Uterus (tissue), 4 donors: ENCODE data around the gene MKKS. TPM values are rescaled to one million over a fixed set of nuclear protein-coding genes. Genes with fewer than 3 reads are reported as not detected.

ENCODE experiments used
- DNase-seq, 2 donors: peaks; one replicate each; pipeline ENCODE4 v3.0.0-alpha.2; 2019 to 2020
- H3K27ac ChIP-seq, 2 donors: fragments of 200-600 bp; sonication (generic); 1 replicate in 1 of 2; 2 replicates in 1 of 2; pipeline ENCODE4 v1.5.1; 2016 to 2018
- H3K27me3 ChIP-seq, 2 donors: fragments of 200-600 bp; sonication (generic); one replicate each; pipeline ENCODE4 v1.5.1; 2018 to 2019; ENCODE audit warnings: control low read depth in 1 of 2
- H3K36me3 ChIP-seq, 2 donors: fragments of 200-600 bp; sonication (generic); one replicate each; pipeline ENCODE4 v1.5.1; 2019; ENCODE audit warnings: control low read depth in 1 of 2
- H3K4me1 ChIP-seq, 2 donors: fragments of 200-600 bp; sonication (generic); one replicate each; pipeline ENCODE4 v1.5.1; 2018 to 2019; ENCODE audit warnings: control low read depth in 1 of 2
- H3K4me3 ChIP-seq, 2 donors: fragments of 200-600 bp; sonication (generic); 1 replicate in 1 of 2; 2 replicates in 1 of 2; pipeline ENCODE4 v1.5.1; 2018 to 2019; ENCODE audit warnings: mild to moderate bottlenecking in 1 of 2
- H3K9me3 ChIP-seq, 2 donors: fragments of 200-600 bp; sonication (generic); one replicate each; pipeline ENCODE4 v1.5.1; 2019; ENCODE audit warnings: control low read depth in 1 of 2
- CTCF ChIP-seq, 4 experiments: fragments of 200-600 bp in 2 of 4; fragments of 450-650 bp in 2 of 4; sonication (generic) in 2 of 4; IDR thresholded peaks; one replicate each; pipeline ENCODE4 v1.5.1; 2016 to 2019; ENCODE audit warnings: antibody characterized with exemption in 4 of 4, mild to moderate bottlenecking in 2 of 4, moderate library complexity in 1 of 4
- POLR2A ChIP-seq, 2 donors: fragments of 450-650 bp; IDR thresholded peaks; one replicate each; pipeline ENCODE4 v1.6.1; 2016; ENCODE audit warnings: antibody characterized with exemption in 2 of 2, mild to moderate bottlenecking in 1 of 2, moderate library complexity in 1 of 2
- intact Hi-C: fragments of 100-400 bp; cut with DNase I; formaldehyde crosslinking; loops from one replicate; pipeline ENCODE4 v1.15.1; 2023; ENCODE audit warnings: low total_unique reads
- total RNA-seq, 4 donors: library from RNA; depleted of rRNA in 3 of 4; stranded (reverse); fragments of >200 nt in 3 of 4; gene quantifications; one replicate each; pipeline versions ENCODE4 v1.1.0 to v1.2.4, GENCODE V29; 2014 to 2023
- donor health status: DM: yes; HTN: yes; CAD: no.

MKKS gene
- total RNA-seq, 4 donors from 2014 or later, result 15.9 to 27.9 (median 20.3) TPM

- Histone ChIP-seq H3K27me3 (no peaks in the 10 kb centered on the region), H3K27ac (no peak overlapping the region), H3K4me3 (no peak overlapping the region), H3K4me1 (no peaks in the 10 kb centered on the region), H3K36me3 (no peaks in the 10 kb centered on the region), H3K9me3 (no peaks in the 10 kb centered on the region)
- no peak for TF ChIP-seq CTCF (IDR thresholded peaks at IDR 0.05)
- no peak for DNase-seq
- intact Hi-C loops, result no loop called here
Measured at GRCh38 chr20:10367943-10368701, 65.9 kb downstream of the MKKS start.

DNA sequence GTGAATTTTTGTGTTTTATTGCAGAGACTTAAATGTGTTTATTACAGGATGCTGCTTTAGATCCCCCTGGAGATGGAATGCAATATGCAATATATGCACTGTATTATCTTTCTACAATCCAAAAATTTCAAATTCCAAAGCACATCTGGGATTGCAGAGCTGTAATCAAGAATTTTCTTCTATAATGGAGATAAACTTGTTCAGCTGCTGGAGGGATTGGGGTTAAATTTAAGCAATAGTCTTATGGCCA lies 66.4 kb downstream of the MKKS start:
- Histone ChIP-seq H3K36me3 (no peaks in the 10 kb centered on the region), H3K27ac (no peak overlapping the region), H3K27me3 (no peaks in the 10 kb centered on the region), H3K4me1 (no peaks in the 10 kb centered on the region), H3K4me3 (no peak overlapping the region), H3K9me3 (no peaks in the 10 kb centered on the region)
- DNase-seq, result no peak
- no peak for TF ChIP-seq POLR2A (IDR thresholded peaks at IDR 0.05)
- TF ChIP-seq CTCF (IDR thresholded peaks at IDR 0.05), result no peak
- intact Hi-C loops, result no loop called here

- intact Hi-C loops, result no loop called here
- DNase-seq, result no peak
- no peaks in the 10 kb centered on the region for H3K27me3 ChIP-seq
- H3K36me3 ChIP-seq, result no peaks in the 10 kb centered on the region
- TF ChIP-seq CTCF (IDR thresholded peaks at IDR 0.05) (no peak), POLR2A (IDR thresholded peaks at IDR 0.05) (no peak)
- H3K4me3 ChIP-seq, result no peak overlapping the region
- H3K4me1 ChIP-seq, result no peaks in the 10 kb centered on the region
- no peak overlapping the region for H3K27ac ChIP-seq
- H3K9me3 ChIP-seq, result no peaks in the 10 kb centered on the region
Measured at GRCh38 chr20:10366898-10367692, 66.9 kb downstream of the MKKS start.

DNA sequence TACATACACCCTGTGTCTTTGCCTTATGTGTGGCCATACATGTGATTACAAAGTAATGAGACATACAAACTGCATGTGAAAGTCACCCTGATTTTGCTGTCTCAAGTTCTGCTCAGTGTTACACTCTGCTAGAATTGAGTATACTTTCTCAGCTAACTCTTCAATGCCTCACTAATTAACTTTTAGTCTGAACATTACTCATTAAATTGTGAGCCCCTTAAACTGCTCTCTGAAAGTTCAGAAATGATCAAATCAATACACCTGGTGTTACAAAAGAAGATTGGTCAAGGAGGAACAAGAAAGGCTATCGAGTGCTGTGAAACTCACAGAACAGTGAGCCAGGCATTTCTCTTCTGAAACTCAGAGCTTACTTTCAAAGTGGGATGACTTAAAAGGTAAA lies 71.3 kb downstream of the MKKS start:
- intact Hi-C loops, result no loop called here
- Histone ChIP-seq H3K4me3 (no peak overlapping the region), H3K4me1 (no peaks in the 10 kb centered on the region), H3K27me3 (no peaks in the 10 kb centered on the region), H3K9me3 (no peaks in the 10 kb centered on the region), H3K27ac (no peak overlapping the region), H3K36me3 (no peaks in the 10 kb centered on the region)
- no peak for DNase-seq
- TF ChIP-seq CTCF (IDR thresholded peaks at IDR 0.05) (no peak), POLR2A (IDR thresholded peaks at IDR 0.05) (no peak)

DNA sequence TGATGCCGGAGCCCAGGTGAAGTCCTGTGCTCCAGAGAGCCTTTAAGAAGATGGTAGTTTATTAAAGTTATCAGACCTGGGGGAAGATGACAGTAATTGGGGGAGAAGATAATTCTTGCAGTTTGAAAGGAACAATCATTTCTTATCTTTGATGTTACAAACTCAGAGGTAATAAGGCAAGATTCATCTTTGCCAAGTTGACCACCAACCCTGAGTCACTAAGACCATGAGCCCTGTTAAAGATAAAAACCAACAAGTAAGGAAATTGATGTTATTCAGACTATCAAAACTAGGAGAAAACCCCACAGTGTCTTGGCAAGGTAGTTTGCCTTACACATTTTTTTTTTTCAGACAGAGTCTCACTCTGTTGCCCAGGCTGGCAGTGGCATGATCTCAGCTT lies 73.1 kb downstream of the MKKS start:
- no peak for DNase-seq
- no peak for TF ChIP-seq CTCF (IDR thresholded peaks at IDR 0.05)
- TF ChIP-seq POLR2A (IDR thresholded peaks at IDR 0.05), result no peak

More for the DNA sequence above, 73.1 kb downstream of the MKKS start:
- H3K27me3 ChIP-seq, result no peaks in the 10 kb centered on the region
- no peak overlapping the region for H3K4me3 ChIP-seq
- H3K9me3 ChIP-seq, result no peaks in the 10 kb centered on the region
- intact Hi-C loops, result no loop called here
- no peaks in the 10 kb centered on the region for H3K36me3 ChIP-seq
- H3K27ac ChIP-seq, result no peak overlapping the region
- H3K4me1 ChIP-seq, result no peaks in the 10 kb centered on the region
